NCI-H526 (cell line): ENCODE results near the gene CRACR2A.

Source experiments
- DNase-seq, 2 experiments: peaks; one replicate each; lab custom pipeline; 2025; lab: John Stamatoyannopoulos, UW

CRACR2A gene

GRCh38 chr12:3685830-3686229, 67.1 kb downstream of the CRACR2A start:
- no peak for DNase-seq

DNA sequence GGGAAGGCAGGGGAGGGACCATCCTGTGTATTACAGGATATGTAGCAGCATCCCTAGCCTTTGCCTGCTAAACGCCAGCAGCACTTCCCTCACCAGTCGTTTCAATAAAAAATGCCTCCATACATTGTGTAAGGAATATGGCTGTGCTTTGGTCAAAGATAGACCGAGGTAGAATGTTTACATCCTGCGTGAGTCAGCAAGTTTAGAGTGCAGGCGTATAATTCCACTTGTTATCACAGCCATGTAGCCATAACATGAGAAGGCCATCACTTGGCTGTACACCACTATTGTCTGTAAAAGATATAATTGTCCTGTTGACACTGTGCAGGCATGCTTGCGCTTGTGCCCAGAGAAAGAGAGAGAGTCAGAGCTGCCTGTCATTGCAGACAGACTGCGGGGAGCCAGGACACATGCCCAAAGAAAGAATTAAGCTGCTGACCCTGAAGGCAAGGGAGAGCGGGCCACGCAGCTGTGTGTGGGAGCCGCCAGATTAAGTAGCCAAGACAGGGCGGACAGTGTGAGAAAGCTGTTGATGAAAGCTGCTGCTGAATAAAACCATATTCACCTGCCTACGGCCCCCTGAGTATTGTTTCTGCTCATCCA, 68.4 kb downstream of the CRACR2A start:
- DNase-seq = no peak

DNA sequence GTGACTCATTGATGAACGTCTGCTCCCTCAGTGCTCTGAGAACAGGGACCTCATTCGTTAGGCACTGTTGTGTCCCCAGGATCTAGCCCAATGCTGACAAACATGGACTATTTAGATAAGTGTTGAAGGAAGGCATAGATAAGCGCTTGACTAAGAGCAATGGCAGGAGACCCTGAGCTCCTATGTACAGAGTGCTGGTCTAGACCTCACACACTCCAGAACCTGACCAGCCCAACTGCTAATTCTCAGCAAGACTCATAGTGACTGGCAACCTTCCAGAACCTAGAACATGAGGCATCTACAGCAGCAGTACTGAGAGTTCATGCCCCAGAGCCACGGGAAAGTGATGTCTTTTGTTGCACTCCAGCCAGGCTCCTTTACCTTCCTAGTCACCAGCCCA, 69.2 kb downstream of the CRACR2A start:
- no peak for DNase-seq

DNA sequence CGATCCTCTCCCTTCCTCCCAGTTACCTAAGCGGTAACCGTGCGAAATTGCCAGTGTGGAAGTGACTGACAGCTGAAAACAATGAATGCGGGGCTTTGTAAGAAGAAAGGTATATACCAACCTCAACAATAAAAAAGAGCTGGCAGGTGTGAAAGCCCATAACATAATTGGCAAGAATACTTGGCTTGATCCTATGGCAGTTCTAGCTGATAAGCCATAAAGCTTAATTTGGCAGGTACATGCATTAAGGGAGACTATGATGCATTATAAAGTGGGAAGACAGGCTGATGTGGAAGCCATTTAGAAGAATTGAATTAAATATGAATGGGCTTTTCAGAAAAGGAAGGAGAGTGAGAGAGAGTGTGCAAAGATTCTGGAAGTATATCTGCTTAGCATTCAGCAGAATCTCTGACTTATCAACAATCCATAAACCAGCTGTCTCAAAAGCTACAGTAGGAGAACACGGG, 71.3 kb downstream of the CRACR2A start:
- no peak for DNase-seq

DNA sequence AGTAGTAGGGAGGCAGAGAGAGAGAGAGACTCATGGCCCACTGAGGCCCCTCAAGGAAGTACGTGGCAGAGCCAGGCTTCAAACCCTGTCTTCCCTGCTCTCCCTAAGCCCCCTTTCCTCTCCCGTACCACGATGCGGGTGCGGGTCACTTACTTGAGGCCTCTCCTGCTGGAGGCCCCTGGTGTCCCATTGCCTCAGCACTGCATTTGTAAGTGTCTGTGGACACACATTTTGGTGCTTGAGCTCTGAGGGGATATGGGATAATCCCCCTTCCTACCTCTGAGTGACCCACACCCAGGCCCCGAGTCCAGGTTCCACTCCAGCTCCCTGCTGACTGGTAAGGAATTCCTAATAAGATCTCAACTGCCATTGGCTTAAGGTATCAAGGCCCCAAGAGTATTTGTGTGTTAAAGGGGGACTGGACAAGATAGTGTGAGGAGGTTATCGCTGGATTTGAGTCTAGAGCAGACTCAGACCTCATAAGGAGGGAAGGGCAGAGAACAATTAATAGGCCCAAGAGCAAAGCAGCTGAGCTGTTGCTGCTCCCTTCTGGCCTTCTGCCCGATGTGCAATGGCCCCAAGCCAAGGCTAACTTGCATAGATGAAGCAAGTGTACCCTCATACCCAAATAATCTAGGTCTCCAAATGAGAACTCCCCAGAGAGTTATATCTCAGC, 71.9 kb downstream of the CRACR2A start:
- DNase-seq = peak in 1 of 2 experiments; percentile 54

DNA sequence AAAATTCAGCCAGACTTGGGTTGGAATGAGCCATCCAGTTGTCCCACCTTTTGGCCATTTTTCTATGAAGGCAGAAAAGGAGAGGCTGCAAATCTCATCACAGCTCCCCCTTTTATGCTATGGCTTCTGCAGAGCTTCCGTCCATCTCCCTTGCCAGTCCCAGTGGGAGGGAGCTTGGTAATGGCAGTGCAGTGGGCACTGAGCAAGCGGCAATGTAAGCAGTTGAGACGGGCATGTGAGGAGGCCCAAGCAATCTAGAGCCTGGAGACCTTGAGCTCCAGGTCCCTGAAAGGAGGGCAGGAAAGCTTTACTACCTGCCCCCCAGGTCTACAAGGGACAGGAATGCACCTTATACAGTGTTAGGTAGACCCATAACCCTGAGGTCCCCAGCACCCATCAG, 73.1 kb downstream of the CRACR2A start:
- DNase-seq = no peak

- no peak for DNase-seq
These were observed 75.3 kb downstream of the CRACR2A start for GRCh38 chr12:3677609-3678008.

GRCh38 chr12:3673981-3674708, 78.8 kb downstream of the CRACR2A start:
- DNase-seq = no peak

DNA sequence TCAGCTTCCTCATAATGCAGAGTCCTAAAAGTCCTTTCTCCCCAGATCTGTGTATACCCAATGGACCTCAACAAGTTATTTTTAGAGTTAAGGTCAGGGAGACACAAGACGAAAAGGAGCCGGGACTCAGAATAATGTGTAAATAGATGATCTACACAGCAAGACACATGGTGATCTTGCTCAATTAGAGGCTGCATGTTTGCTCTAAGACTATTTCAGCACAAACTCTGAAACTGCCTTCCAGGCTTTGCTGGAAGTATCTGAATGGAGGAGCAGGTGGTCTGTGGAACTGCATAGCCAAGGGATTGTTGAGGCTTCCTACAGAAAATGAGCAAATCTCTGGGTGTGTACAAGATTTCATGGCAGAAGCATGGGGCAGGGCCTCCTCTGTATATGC, 80.8 kb downstream of the CRACR2A start:
- DNase-seq = no peak

GRCh38 chr12:3671330-3672112, 81.4 kb downstream of the CRACR2A start:
- DNase-seq = no peak

DNA sequence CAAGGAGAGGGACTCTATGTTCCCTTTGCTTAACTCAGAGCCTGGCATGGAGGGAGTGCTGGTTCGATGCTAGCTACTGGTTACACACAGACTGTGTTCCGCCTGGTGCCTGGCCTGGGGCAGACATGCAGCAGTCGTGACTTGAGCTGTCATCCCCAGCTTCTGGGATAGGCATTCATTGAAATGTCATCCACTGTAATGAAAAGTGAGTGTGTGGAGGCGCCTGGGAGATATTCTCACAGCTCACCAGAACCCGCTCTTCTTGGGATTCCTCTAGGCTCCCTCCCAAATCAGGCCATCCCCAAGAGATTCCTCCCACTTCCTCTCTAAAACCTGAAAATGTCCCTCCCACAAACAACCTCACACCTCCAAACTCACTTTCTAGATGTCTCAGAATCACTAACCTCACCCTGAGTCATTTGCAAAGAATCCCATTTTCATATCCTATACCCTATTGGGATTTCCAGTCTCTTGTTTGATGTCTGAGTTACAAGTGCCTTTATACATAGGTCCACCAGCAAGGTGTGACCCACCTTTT, 82.8 kb downstream of the CRACR2A start:
- DNase-seq = no peak

- no peak for DNase-seq
These were observed 83.3 kb downstream of the CRACR2A start for GRCh38 chr12:3669594-3669993.

GRCh38 chr12:3668479-3669165, 84.3 kb downstream of the CRACR2A start:
- no peak for DNase-seq

- peak in 1 of 2 experiments; percentile 14 for DNase-seq
These were observed 85.4 kb downstream of the CRACR2A start for GRCh38 chr12:3667485-3667884.

- DNase-seq = no peak
These were observed 86.5 kb downstream of the CRACR2A start for GRCh38 chr12:3666441-3666840.

GRCh38 chr12:3662521-3662921, 90.4 kb downstream of the CRACR2A start:
- no peak for DNase-seq

- DNase-seq = peak in 1 of 2 experiments; percentile 43
These were observed 91.9 kb downstream of the CRACR2A start for GRCh38 chr12:3661028-3661427.

GRCh38 chr12:3658327-3659163, 94.4 kb downstream of the CRACR2A start:
- DNase-seq = peak in 1 of 2 experiments; percentile 27

- DNase-seq = no peak
These were observed 95.8 kb downstream of the CRACR2A start for GRCh38 chr12:3656946-3657622.
